HG03520 (cell line): ENCODE results near the gene RPL19.
"Not testable (repeated sequence)": the region's sequence is repeated elsewhere in the genome, so short reads cannot be mapped to it uniquely, and the experiment has no call there.

Experiments used
- ATAC-seq: cut with Tn5 transposase; IDR thresholded peaks from one replicate; pipeline ENCODE4 v1.9.1; 2021; ENCODE audit warnings: mild to moderate bottlenecking, moderate library complexity; ENCODE audit not compliant: unreplicated experiment

RPL19 gene

DNA sequence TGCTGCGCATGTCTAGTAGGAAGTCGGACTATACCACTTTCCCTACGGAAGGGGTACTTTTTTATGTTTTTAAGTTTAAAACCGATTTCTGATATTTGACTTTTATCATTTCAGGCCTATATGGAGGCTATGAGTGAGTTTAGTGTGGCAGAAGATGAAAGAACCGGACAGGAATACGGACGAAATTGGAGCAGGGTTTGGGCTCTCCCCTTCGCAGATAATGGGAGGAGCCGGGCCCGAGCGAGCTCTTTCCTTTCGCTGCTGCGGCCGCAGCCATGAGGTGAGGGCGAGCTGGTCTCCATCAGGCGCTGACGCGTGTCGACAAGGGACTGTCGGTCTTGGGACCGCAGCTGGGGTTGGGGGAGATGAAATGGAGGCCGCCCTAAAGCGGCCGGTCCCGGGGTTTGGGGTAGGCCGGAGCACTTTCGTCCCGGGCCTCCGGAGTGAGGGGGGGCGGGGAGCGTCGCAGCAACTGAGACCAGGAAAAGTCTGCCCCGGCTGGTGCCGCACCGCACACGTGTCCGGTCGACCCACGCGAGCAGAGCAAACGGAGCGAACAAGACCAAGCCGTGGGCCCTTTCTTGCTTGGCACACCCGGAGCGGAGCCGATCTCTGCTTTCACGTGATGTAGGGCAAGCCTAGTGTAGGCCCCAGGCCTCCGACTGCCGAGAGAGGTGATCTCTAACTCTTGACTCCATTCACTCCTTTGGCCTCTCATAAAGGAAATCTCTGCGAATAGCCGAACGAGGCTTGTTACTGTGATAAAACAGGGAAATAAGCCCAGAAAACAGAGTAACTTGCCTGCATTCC lies at the start of gene RPL19:
TSS of gene RPL19 (plus strand) at position 214 of the 810 bp plus-strand sequence. CDS start at position 276, 62 bp downstream.
- peak; percentile 61 for ATAC-seq

GRCh38 chr17:39150795-39151149 lies 49.3 kb upstream of the RPL19 start:
- ATAC-seq = no peak

DNA sequence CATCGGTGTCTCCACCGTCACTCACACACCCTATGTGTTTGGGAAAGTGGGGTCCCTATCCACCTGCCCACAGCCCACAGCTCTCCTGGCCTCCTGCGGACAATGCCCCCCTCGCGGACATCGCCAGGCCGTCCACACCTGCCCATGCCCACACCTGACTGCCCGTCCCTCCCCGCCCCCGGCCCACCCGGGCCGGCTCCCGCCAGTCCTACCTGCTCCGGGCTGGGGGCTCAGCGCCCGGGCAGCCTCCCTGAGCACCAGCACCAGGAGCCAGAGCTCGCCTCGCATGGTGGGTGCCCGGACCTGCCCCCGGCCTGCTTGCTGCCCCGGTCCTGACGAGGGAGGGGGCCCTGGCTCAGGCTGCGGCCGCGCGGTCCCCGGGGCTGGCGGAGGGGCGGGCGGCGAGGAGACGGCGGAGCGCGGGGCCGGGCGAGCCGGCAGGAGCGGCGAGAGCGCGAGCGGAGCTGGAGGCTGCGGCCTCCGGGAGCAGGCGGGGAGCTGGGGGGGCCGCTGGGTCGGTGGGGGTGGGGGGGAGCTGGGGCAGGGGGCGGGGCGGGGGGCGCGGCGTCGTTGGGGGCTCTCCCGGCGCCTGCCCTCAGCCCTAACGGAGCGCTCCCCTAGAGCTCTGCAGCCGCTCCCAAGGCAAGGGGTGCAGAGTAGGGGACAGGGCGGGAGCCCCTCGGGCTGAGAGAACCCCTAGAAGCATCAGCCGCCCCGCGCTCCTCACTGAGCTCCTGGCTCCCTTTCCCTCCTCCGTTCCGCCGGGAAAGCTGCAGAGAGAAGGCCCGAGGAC lies 48.7 kb upstream of the RPL19 start, which contains the start of gene PLXDC1:
TSS of gene PLXDC1 (minus strand) at position 488 of the 793 bp plus-strand sequence. CDS start at position 288, 200 bp downstream.
- ATAC-seq = no peak

GRCh38 chr17:39151943-39152818 lies 47.9 kb upstream of the RPL19 start:
- ATAC-seq = no peak

- no peak for ATAC-seq
Measured at GRCh38 chr17:39153599-39154051, 46.5 kb upstream of the RPL19 start.

GRCh38 chr17:39155654-39156053 lies 44.4 kb upstream of the RPL19 start:
- no peak for ATAC-seq

DNA sequence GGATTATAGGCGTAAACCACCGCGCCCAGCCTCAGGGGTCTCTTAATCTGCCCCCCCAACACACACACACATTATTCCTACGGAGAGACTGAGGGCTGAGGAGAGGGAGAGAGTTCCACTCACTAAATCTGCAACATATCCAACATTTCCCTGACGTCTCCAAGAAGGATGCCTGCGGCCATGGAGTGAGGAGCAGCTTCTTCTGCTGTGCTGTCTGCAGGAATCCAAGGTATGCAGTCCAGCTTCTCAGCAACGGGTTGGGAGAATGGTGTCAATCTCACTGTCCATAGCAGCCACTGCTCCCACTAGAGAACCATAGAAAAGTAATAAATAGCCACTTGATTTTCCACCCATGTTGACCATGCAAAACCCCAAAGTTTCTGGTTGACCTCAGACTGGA lies 43.6 kb upstream of the RPL19 start:
- ATAC-seq = no peak

- ATAC-seq = no peak
Measured at GRCh38 chr17:39158623-39159022, 41.5 kb upstream of the RPL19 start.

DNA sequence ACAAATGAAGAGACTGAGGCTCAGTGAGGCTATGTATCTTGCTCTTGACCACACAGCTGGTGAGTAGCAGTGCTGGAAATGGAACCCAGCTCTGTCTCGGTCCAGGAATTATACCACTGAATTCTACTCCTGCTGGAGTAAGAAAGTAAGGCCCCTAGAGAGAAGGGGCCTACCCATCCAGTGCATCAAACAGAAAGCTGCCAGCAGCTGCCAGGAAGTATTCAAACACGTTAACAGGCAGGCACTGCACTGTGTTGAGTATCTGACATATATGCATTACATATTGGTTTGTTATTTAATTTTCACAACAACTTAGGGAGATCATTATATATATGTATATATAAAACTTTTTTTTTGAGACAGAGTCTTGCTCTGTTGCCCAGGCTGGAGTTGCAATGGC lies 38.1 kb upstream of the RPL19 start:
- ATAC-seq = no peak

- peak; percentile 50 for ATAC-seq
Measured at GRCh38 chr17:39164675-39165143, 35.4 kb upstream of the RPL19 start.

GRCh38 chr17:39165178-39165840 lies 34.8 kb upstream of the RPL19 start:
- no peak for ATAC-seq

GRCh38 chr17:39165841-39166349 lies 34.2 kb upstream of the RPL19 start, which contains the start of gene ARL5C:
ARL5C (minus strand) TSS chr17:39166161; CDS start chr17:39165760, 401 bp downstream.
- ATAC-seq = no peak

DNA sequence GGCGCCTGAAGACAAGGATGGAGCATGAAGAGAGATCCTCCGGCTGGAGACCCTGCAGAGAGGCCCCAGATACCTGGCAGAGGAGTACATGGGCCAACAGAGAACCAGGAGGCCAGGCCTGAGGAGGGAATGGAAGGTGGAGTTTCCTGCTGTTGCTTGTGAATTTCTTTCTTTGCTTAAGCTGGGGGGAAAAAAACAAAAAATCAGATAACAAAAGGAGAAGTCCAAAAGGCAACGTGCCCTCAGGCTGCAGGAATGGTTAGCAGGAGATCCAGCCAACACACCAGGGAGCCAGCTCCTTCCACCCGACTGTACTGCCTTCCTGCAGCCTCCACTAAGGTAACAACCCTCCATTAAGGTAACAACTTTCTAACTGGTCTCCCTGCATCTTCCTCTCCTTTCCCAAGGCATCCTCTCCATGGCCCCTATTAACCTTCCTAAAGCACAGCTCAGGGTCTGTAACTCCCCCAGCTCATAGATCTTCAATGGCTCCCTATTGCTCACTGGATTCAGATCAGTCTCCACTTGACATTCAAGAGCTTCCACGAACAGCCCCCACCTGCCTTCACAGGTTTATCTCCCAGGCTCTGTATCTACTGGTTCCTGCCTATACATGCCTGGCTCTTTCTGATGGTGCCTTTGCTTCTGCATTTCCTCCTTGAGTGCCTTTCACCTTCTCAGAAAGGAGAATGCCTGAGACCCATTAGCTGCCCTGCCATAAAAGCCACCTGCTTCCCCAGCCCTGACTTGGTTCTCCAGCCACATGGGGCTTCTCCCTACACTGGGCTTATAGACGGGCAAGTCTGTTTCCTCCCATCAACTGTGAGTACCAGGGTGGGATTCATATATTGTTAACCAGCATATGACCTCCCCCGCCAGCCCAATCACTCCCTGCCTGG lies 33.4 kb upstream of the RPL19 start:
- ATAC-seq = no peak

DNA sequence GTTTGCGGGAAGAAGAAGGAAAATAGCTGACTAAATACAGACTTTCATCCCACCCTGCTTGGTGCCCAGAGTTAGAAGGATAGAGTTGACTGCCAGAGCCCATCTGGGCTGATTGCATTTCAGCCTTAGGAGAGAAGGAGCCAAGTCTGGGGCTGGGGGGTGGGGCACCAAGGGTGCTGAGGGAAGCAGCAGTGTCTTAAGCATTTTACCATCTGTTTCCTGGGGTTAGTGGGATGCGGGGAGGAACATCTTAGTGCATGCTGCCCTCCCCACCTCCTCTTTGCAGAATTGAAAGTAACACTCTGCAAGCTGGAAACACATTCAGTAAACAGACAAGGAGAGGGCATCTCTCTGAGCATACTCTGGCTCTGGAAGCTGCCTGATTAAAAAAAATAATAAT lies 32.6 kb upstream of the RPL19 start:
- ATAC-seq = no peak

- not testable (repeated sequence) for ATAC-seq
Measured at GRCh38 chr17:39168503-39168902, 31.6 kb upstream of the RPL19 start.

GRCh38 chr17:39169101-39169500 lies 31.0 kb upstream of the RPL19 start:
- ATAC-seq = no peak

DNA sequence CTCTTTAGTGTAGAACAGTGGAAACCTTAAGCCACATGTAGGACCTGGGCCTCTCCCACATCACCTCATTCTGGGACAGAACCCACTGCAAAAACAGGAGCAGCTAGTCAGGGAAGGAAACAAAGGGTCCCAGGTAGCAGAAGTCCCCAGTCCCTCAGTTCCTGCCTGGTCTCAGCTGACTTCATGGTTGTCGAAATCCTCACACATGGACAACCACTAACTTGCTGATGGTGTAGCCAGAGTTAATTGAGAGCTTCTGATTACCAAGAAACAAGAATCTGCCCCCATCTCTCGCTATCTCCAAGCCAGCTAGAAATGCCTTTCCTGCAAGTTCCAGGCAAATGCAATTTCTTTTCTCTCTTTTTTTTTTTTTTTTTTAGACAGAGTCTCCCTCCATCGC lies 30.6 kb upstream of the RPL19 start:
- no peak for ATAC-seq

GRCh38 chr17:39170109-39170508 lies 30.0 kb upstream of the RPL19 start:
- no peak for ATAC-seq

DNA sequence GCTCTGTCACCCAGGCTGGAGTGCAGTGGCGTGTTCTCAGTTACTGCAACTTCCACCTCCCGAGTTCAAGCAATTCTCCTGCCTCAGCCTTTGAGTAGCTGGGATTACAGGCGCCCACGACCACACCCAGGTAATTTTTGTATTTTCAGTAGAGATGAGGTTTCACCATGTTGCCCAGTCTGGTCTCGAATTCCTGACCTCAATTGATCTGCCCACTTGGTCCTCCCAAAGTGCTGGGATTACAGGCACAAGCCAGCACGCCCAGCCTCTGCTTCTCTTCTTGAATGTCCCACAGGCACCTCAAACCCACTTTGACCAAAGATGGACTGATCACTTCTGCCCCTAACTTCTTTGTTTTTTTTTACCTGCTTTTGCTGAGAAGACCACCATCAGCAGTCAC lies 29.5 kb upstream of the RPL19 start:
- no peak for ATAC-seq
